Body of pancreas (tissue), 4 donors: ENCODE data around the gene RAD51B.

Experiments used
- POLR2A ChIP-seq, 3 donors: fragments of 450-650 bp; IDR thresholded peaks; one replicate each; pipeline ENCODE4 v1.6.1; 2016; ENCODE audit warnings: antibody characterized with exemption in 3 of 3, mild to moderate bottlenecking in 2 of 3
- TF ChIP-seq, protein P1 (sequence below), 7 experiments: fragments of 450-650 bp in 4 of 7; fragments of 200-600 bp in 3 of 7; sonication (generic) in 3 of 7; IDR thresholded peaks; one replicate each; pipeline ENCODE4 v1.5.1; 2016 to 2019; ENCODE audit warnings: antibody characterized with exemption in 7 of 7

DNA sequence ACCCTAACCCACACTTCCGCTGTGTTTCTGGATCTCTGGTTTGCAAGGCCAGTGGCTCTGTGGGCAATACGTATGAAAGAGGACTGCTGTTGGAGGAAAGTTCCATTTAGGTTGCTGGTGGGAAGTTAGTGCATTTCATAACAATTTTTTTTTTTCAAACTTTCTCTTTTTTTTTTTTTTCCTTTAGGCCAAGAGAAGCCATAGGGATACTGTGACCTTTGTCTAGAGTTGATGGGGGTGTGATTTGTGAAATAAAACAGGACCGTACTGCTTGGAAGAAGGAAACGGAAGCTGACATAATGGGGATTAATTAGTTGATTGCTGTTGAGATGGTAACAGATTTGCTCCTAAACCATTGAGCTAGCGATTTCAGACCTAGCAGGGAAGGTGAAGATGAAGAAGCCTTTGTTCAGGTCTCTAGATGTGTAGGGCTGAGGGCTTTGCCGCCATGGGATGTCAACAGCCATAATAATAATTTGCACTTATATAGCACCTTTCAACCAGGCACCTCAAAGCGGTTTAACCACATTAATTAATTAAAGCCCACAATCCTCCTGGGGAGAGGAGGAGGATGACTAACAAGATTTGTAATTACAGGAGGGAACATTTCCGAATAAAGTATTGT lies 658.0 kb downstream of the RAD51B start:
- TF ChIP-seq, protein P1, sequence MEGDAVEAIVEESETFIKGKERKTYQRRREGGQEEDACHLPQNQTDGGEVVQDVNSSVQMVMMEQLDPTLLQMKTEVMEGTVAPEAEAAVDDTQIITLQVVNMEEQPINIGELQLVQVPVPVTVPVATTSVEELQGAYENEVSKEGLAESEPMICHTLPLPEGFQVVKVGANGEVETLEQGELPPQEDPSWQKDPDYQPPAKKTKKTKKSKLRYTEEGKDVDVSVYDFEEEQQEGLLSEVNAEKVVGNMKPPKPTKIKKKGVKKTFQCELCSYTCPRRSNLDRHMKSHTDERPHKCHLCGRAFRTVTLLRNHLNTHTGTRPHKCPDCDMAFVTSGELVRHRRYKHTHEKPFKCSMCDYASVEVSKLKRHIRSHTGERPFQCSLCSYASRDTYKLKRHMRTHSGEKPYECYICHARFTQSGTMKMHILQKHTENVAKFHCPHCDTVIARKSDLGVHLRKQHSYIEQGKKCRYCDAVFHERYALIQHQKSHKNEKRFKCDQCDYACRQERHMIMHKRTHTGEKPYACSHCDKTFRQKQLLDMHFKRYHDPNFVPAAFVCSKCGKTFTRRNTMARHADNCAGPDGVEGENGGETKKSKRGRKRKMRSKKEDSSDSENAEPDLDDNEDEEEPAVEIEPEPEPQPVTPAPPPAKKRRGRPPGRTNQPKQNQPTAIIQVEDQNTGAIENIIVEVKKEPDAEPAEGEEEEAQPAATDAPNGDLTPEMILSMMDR (IDR thresholded peaks at IDR 0.05): no peak
- no peak for TF ChIP-seq POLR2A (IDR thresholded peaks at IDR 0.05)
